HEK293 (cell line): ENCODE measurements around the gene MLEC.

ENCODE experiments used
- CTCF ChIA-PET: fragments of 350-600 bp; formaldehyde crosslinking; extraction: SDS; loops from one replicate; lab custom pipeline; 2021; ENCODE audit warnings: antibody characterized with exemption; lab: Yijun Ruan, JAX
- POLR2A ChIA-PET: fragments of 300-600 bp; formaldehyde crosslinking; extraction: SDS; loops from one replicate; lab custom pipeline; 2020; ENCODE audit warnings: antibody characterized with exemption, inconsistent platforms; lab: Yijun Ruan, JAX
- H3K27ac ChIP-seq: fragments of 200-500 bp; sonication (Bioruptor generic); 2 replicates; pipeline ENCODE4 v1.5.1; 2014; ENCODE audit warnings: low read depth, low read length, control low read depth, inconsistent platforms; ENCODE audit errors: extremely low read depth
- H3K36me3 ChIP-seq, 2 experiments: fragments of 200-500 bp in 1 of 2; sonication (Bioruptor generic) in 1 of 2; 1 replicate in 1 of 2; 2 replicates in 1 of 2; pipeline ENCODE4 v1.5.1; 2014 to 2017; ENCODE audit warnings: inconsistent platforms in 2 of 2, low read length in 2 of 2; ENCODE audit not compliant: control insufficient read depth in 2 of 2, insufficient read depth in 1 of 2
- H3K4me1 ChIP-seq: fragments of 200-500 bp; sonication (Bioruptor generic); 2 replicates; pipeline ENCODE4 v1.5.1; 2014; ENCODE audit warnings: mild to moderate bottlenecking, low read length, inconsistent platforms; ENCODE audit not compliant: control insufficient read depth, insufficient read depth
- H3K4me3 ChIP-seq: 2 replicates; pipeline ENCODE4 v1.5.1; 2011; ENCODE audit warnings: low read depth, mild to moderate bottlenecking, control low read depth, low read length, moderate library complexity
- H3K9me3 ChIP-seq: fragments of 200-500 bp; sonication (Bioruptor generic); 2 replicates; pipeline ENCODE4 v1.5.1; 2014; ENCODE audit warnings: low read depth, low read length, inconsistent platforms; ENCODE audit not compliant: control insufficient read depth, insufficient read depth
- KLF8 ChIP-seq: fragments of 450-650 bp; formaldehyde crosslinking; IDR thresholded peaks from 2 replicates; pipeline ENCODE4 v1.5.1; 2016; ENCODE audit warnings: missing biosample characterization, missing genetic modification characterization
- MEIS1 ChIP-seq: sonication (generic); formaldehyde crosslinking; IDR thresholded peaks from 2 replicates; pipeline ENCODE4 v1.8.1; 2022; ENCODE audit warnings: missing genetic modification reagents, mild to moderate bottlenecking, borderline replicate concordance
- PBX3 ChIP-seq: sonication (generic); formaldehyde crosslinking; IDR thresholded peaks from 2 replicates; pipeline ENCODE4 v1.8.1; 2022; ENCODE audit warnings: mild to moderate bottlenecking, moderate library complexity, missing genetic modification reagents
- ZBTB11 ChIP-seq: fragments of 450-650 bp; formaldehyde crosslinking; conservative IDR thresholded peaks from 2 replicates; pipeline ENCODE4 v1.5.1; 2016; ENCODE audit warnings: low read depth, missing biosample characterization, missing genetic modification characterization
- ZBTB17 ChIP-seq: fragments of 450-650 bp; formaldehyde crosslinking; IDR thresholded peaks from 2 replicates; pipeline ENCODE4 v1.5.1; 2016; ENCODE audit warnings: missing biosample characterization, missing genetic modification characterization
- ZBTB48 ChIP-seq: fragments of 450-650 bp; formaldehyde crosslinking; IDR thresholded peaks from 2 replicates; pipeline ENCODE4 v1.5.1; 2016; ENCODE audit warnings: missing biosample characterization, missing genetic modification characterization
- ZIC2 ChIP-seq: fragments of 450-650 bp; formaldehyde crosslinking; IDR thresholded peaks from 2 replicates; pipeline ENCODE4 v1.5.1; 2016; ENCODE audit warnings: missing biosample characterization, missing genetic modification characterization
- ZNF114 ChIP-seq: fragments of 450-650 bp; formaldehyde crosslinking; IDR thresholded peaks from 2 replicates; pipeline ENCODE4 v1.5.0; 2017; ENCODE audit warnings: missing biosample characterization, missing genetic modification characterization
- ZNF138 ChIP-seq: fragments of 450-650 bp; formaldehyde crosslinking; IDR thresholded peaks from 2 replicates; pipeline ENCODE4 v1.5.1; 2016; ENCODE audit warnings: missing biosample characterization, missing genetic modification characterization, borderline replicate concordance
- ZNF148 ChIP-seq: fragments of 450-650 bp; formaldehyde crosslinking; IDR thresholded peaks from 2 replicates; pipeline ENCODE4 v1.5.0; 2017; ENCODE audit warnings: missing biosample characterization, missing genetic modification characterization, borderline replicate concordance
- ZNF274 ChIP-seq, 2 experiments: fragments of 200-500 bp in 1 of 2; fragments of 450-650 bp in 1 of 2; sonication (Bioruptor generic) in 1 of 2; formaldehyde crosslinking in 1 of 2; IDR thresholded peaks; 2 replicates each; pipeline versions ENCODE4 v1.5.1 to v1.6.1; 2014 to 2016; ENCODE audit warnings: borderline replicate concordance in 1 of 2, inconsistent platforms in 1 of 2, low read length in 1 of 2, missing biosample characterization in 1 of 2, missing genetic modification characterization in 1 of 2
- ZNF391 ChIP-seq: fragments of 450-650 bp; formaldehyde crosslinking; IDR thresholded peaks from 2 replicates; pipeline ENCODE4 v1.5.1; 2016; ENCODE audit warnings: low read depth, missing biosample characterization, missing genetic modification characterization, borderline replicate concordance
- ZNF433 ChIP-seq: fragments of 450-650 bp; formaldehyde crosslinking; IDR thresholded peaks from 2 replicates; pipeline ENCODE4 v1.5.1; 2016; ENCODE audit warnings: missing biosample characterization, missing genetic modification characterization, low read depth
- ZNF449 ChIP-seq: fragments of 450-650 bp; formaldehyde crosslinking; IDR thresholded peaks from 2 replicates; pipeline ENCODE4 v1.5.1; 2017; ENCODE audit warnings: missing biosample characterization, mild to moderate bottlenecking, missing genetic modification characterization, moderate library complexity
- ZNF555 ChIP-seq: fragments of 450-650 bp; formaldehyde crosslinking; conservative IDR thresholded peaks from 2 replicates; pipeline ENCODE4 v1.5.1; 2017; ENCODE audit warnings: missing biosample characterization, mild to moderate bottlenecking, missing genetic modification characterization, inconsistent platforms
- ZNF571 ChIP-seq: fragments of 450-650 bp; formaldehyde crosslinking; IDR thresholded peaks from 2 replicates; pipeline ENCODE4 v1.5.0; 2017; ENCODE audit warnings: missing biosample characterization, missing genetic modification characterization
- ZNF585B ChIP-seq: fragments of 450-650 bp; formaldehyde crosslinking; IDR thresholded peaks from 2 replicates; pipeline ENCODE4 v1.5.1; 2016; ENCODE audit warnings: missing biosample characterization, missing genetic modification characterization
- ZNF654 ChIP-seq: fragments of 450-650 bp; formaldehyde crosslinking; IDR thresholded peaks from 2 replicates; pipeline ENCODE4 v1.5.1; 2016; ENCODE audit warnings: low read depth, missing biosample characterization, missing genetic modification characterization
- ZNF660 ChIP-seq: fragments of 450-650 bp; IDR thresholded peaks from 2 replicates; pipeline ENCODE4 v1.5.1; 2018; ENCODE audit warnings: missing biosample characterization, mild to moderate bottlenecking, missing genetic modification characterization
- ZNF677 ChIP-seq: fragments of 450-650 bp; IDR thresholded peaks from 2 replicates; pipeline ENCODE4 v1.5.0; 2018; ENCODE audit warnings: missing biosample characterization, mild to moderate bottlenecking, missing genetic modification characterization, moderate library complexity
- ZNF701 ChIP-seq: fragments of 450-650 bp; formaldehyde crosslinking; IDR thresholded peaks from 2 replicates; pipeline ENCODE4 v1.5.1; 2016; ENCODE audit warnings: missing biosample characterization, missing genetic modification characterization
- ZNF843 ChIP-seq: fragments of 450-650 bp; formaldehyde crosslinking; IDR thresholded peaks from 2 replicates; pipeline ENCODE4 v1.5.1; 2016; ENCODE audit warnings: missing biosample characterization, missing genetic modification characterization

The MLEC gene

GRCh38 chr12:120713861-120714482 is 27.0 kb downstream of the MLEC start (continued):
- TF ChIP-seq ZNF449 (tag by site-specific recombination) (no peak), KLF8 (no peak), ZNF677 (tag by site-specific recombination) (no peak), ZBTB11 (tag by site-specific recombination) (peak; percentile 79), MEIS1 (CRISPR knock-in tag) (no peak), ZNF585B (tag by site-specific recombination) (no peak), ZNF843 (no peak), ZNF654 (tag by site-specific recombination) (peak; percentile 60), ZNF660 (tag by site-specific recombination) (peak; percentile 74)

GRCh38 chr12:120718055-120718454 is 31.1 kb downstream of the MLEC start:
- POLR2A ChIA-PET: no interaction called here
- Histone ChIP-seq H3K9me3 (no peaks in the 10 kb centered on the region), H3K36me3 (peaks cover 59 to 98% of the 10 kb centered on the region in 2 experiments), H3K4me3 (no peak overlapping the region), H3K27ac (no peak overlapping the region), H3K4me1 (no peaks in the 10 kb centered on the region)
- CTCF ChIA-PET: interaction anchor here (0.5 kb wide), 1 partner anchor 71 kb away, joined by 4 read pairs; no protein-coding TSS in a partner anchor
- no peak for TF ChIP-seq ZNF701 (tag by site-specific recombination)
- no peak for TF ChIP-seq ZBTB48
- TF ChIP-seq PBX3 (CRISPR knock-in tag): no peak
- no peak for TF ChIP-seq ZNF148 (tag by site-specific recombination)

GRCh38 chr12:120719072-120719471 is 32.1 kb downstream of the MLEC start:
- POLR2A ChIA-PET: no interaction called here

More at GRCh38 chr12:120719072-120719471, 32.1 kb downstream of the MLEC start:
- no peak overlapping the region for H3K27ac ChIP-seq
- H3K4me3 ChIP-seq: no peak overlapping the region
- CTCF ChIA-PET: no interaction called here
- H3K9me3 ChIP-seq: no peaks in the 10 kb centered on the region
- H3K4me1 ChIP-seq: no peaks in the 10 kb centered on the region
- TF ChIP-seq ZNF274 (IDR thresholded peaks at IDR 0.05; ENCODE audit: low read length): no peak
- TF ChIP-seq ZNF274 (tag by site-specific recombination; IDR thresholded peaks at IDR 0.05; ENCODE audit: borderline replicate concordance): no peak
- no peak for TF ChIP-seq ZNF114
- no peak for TF ChIP-seq ZNF138 (tag by site-specific recombination)
- TF ChIP-seq ZNF571 (tag by site-specific recombination): no peak
- TF ChIP-seq ZNF555 (tag by site-specific recombination): no peak
- TF ChIP-seq ZNF148 (tag by site-specific recombination): no peak
- TF ChIP-seq ZBTB17 (tag by site-specific recombination): no peak
- TF ChIP-seq ZNF433 (tag by site-specific recombination): no peak
- TF ChIP-seq ZNF391: no peak
- TF ChIP-seq ZIC2 (tag by site-specific recombination): no peak
- peaks cover 65 to 98% of the 10 kb centered on the region in 2 experiments for H3K36me3 ChIP-seq
